ENCODE measurements around the gene PCBP3. TPM values are rescaled to one million over a fixed set of nuclear protein-coding genes. Genes with fewer than 3 reads are reported as not detected.

PCBP3 gene
- total RNA-seq, 1 experiment from 2014 or later, result 1.4 TPM

- Mint-ChIP-seq H3K27ac (ENCODE audit: unreplicated experiment) (no peak overlapping the region), H3K4me3 (ENCODE audit: low read depth, unreplicated experiment) (no peak overlapping the region), H3K36me3 (ENCODE audit: insufficient read depth, unreplicated experiment) (no peaks in the 10 kb centered on the region), H3K4me1 (ENCODE audit: low read depth, unreplicated experiment) (no peaks in the 10 kb centered on the region), H3K9me3 (ENCODE audit: low read depth, unreplicated experiment) (peaks cover 2% of the 10 kb centered on the region), H3K27me3 (ENCODE audit: unreplicated experiment) (peaks cover 47% of the 10 kb centered on the region)
- intact Hi-C loops (cut with micrococcal nuclease; ENCODE audit: unreplicated experiment), result no loop called here
- TF ChIP-seq CTCF (IDR thresholded peaks at IDR 0.05; ENCODE audit: unreplicated experiment), result no peak
- DNase-seq, result no peak
- BruUV-seq (replicated peaks), result no TSS peak
- CTCF ChIA-PET, result no interaction called here
Measured at GRCh38 chr21:45763506-45763905, 120.0 kb downstream of the PCBP3 start.

- Mint-ChIP-seq H3K27ac (ENCODE audit: unreplicated experiment) (no peak overlapping the region), H3K4me3 (ENCODE audit: low read depth, unreplicated experiment) (no peak overlapping the region), H3K36me3 (ENCODE audit: insufficient read depth, unreplicated experiment) (no peaks in the 10 kb centered on the region), H3K4me1 (ENCODE audit: low read depth, unreplicated experiment) (no peaks in the 10 kb centered on the region), H3K9me3 (ENCODE audit: low read depth, unreplicated experiment) (peaks cover 2% of the 10 kb centered on the region), H3K27me3 (ENCODE audit: unreplicated experiment) (peaks cover 37% of the 10 kb centered on the region)
- CTCF ChIA-PET, result no interaction called here
- TF ChIP-seq CTCF (IDR thresholded peaks at IDR 0.05; ENCODE audit: unreplicated experiment), result no peak
- BruUV-seq (replicated peaks), result no TSS peak
- intact Hi-C loops (cut with micrococcal nuclease; ENCODE audit: unreplicated experiment), result no loop called here
- DNase-seq, result no peak
Measured at GRCh38 chr21:45764792-45765191, 121.3 kb downstream of the PCBP3 start.

GRCh38 chr21:45765375-45765774 is 121.8 kb downstream of the PCBP3 start:
- Mint-ChIP-seq H3K4me1 (ENCODE audit: low read depth, unreplicated experiment) (no peaks in the 10 kb centered on the region), H3K36me3 (ENCODE audit: insufficient read depth, unreplicated experiment) (no peaks in the 10 kb centered on the region), H3K27me3 (ENCODE audit: unreplicated experiment) (peaks cover 31% of the 10 kb centered on the region), H3K9me3 (ENCODE audit: low read depth, unreplicated experiment) (peaks cover under 1% of the 10 kb centered on the region), H3K27ac (ENCODE audit: unreplicated experiment) (no peak overlapping the region), H3K4me3 (ENCODE audit: low read depth, unreplicated experiment) (no peak overlapping the region)
- TF ChIP-seq CTCF (IDR thresholded peaks at IDR 0.05; ENCODE audit: unreplicated experiment), result no peak
- no TSS peak for BruUV-seq (replicated peaks)
- intact Hi-C loops (cut with micrococcal nuclease; ENCODE audit: unreplicated experiment), result no loop called here
- CTCF ChIA-PET, result no interaction called here
- no peak for DNase-seq

GRCh38 chr21:45766055-45766454 is 122.5 kb downstream of the PCBP3 start:
- intact Hi-C loops (cut with micrococcal nuclease; ENCODE audit: unreplicated experiment), result no loop called here
- Mint-ChIP-seq H3K36me3 (ENCODE audit: insufficient read depth, unreplicated experiment) (no peaks in the 10 kb centered on the region), H3K9me3 (ENCODE audit: low read depth, unreplicated experiment) (no peaks in the 10 kb centered on the region), H3K27ac (ENCODE audit: unreplicated experiment) (no peak overlapping the region), H3K4me1 (ENCODE audit: low read depth, unreplicated experiment) (no peaks in the 10 kb centered on the region), H3K4me3 (ENCODE audit: low read depth, unreplicated experiment) (no peak overlapping the region), H3K27me3 (ENCODE audit: unreplicated experiment) (peaks cover 24% of the 10 kb centered on the region)
- no peak for TF ChIP-seq CTCF (IDR thresholded peaks at IDR 0.05; ENCODE audit: unreplicated experiment)
- BruUV-seq (replicated peaks), result no TSS peak
- DNase-seq, result no peak
- CTCF ChIA-PET, result no interaction called here

- no peaks in the 10 kb centered on the region for H3K9me3 Mint-ChIP-seq (ENCODE audit: low read depth, unreplicated experiment)
- H3K27ac Mint-ChIP-seq (ENCODE audit: unreplicated experiment), result no peak overlapping the region
- H3K4me1 Mint-ChIP-seq (ENCODE audit: low read depth, unreplicated experiment), result no peaks in the 10 kb centered on the region
- TF ChIP-seq CTCF (IDR thresholded peaks at IDR 0.05; ENCODE audit: unreplicated experiment), result no peak
- CTCF ChIA-PET, result no interaction called here
- no peaks in the 10 kb centered on the region for H3K36me3 Mint-ChIP-seq (ENCODE audit: insufficient read depth, unreplicated experiment)
- no TSS peak for BruUV-seq (replicated peaks)
- DNase-seq, result no peak
- H3K4me3 Mint-ChIP-seq (ENCODE audit: low read depth, unreplicated experiment), result no peak overlapping the region
- intact Hi-C loops (cut with micrococcal nuclease; ENCODE audit: unreplicated experiment), result no loop called here
- H3K27me3 Mint-ChIP-seq (ENCODE audit: unreplicated experiment), result peaks cover 20% of the 10 kb centered on the region
Measured at GRCh38 chr21:45766501-45766900, 123.0 kb downstream of the PCBP3 start.
